Panc1 (cell line): ENCODE results near the gene FEV. TPM values are rescaled to one million over a fixed set of nuclear protein-coding genes. Genes with fewer than 3 reads are reported as not detected.

ENCODE experiments used
- ATAC-seq: fragments of 200-7000 bp; cut with Tn5 transposase; 2 replicates; pipeline ENCODE4 v1.9.1; 2020; ENCODE audit warnings: mild to moderate bottlenecking, moderate library complexity
- BruUV-seq: library from RNA; stranded (reverse); fragments of 400-500 nt; replicated peaks from 2 replicates; lab custom pipeline; 2021; lab: Mats Ljungman, UMichigan
- CTCF ChIA-PET: fragments of 300-600 bp; sonication (Branson Sonifier 250); formaldehyde crosslinking; loops from one replicate; lab custom pipeline; 2022; ENCODE audit warnings: antibody characterized with exemption; lab: Charles Lee
- POLR2A ChIA-PET: fragments of 300-600 bp; sonication (Branson Sonifier 250); formaldehyde crosslinking; loops from one replicate; lab custom pipeline; 2022; ENCODE audit warnings: antibody characterized with exemption; lab: Charles Lee
- DNase-seq: peaks from one replicate; pipeline ENCODE4 v3.0.0-alpha.2; 2010; ENCODE audit warnings: low read depth, low spot score
- H3K27ac ChIP-seq: 2 replicates; pipeline ENCODE4 v1.5.1; 2011; ENCODE audit warnings: mild to moderate bottlenecking, low read length, inconsistent platforms
- H3K27me3 ChIP-seq: fragments of 200-500 bp; sonication (Bioruptor generic); 2 replicates; pipeline ENCODE4 v1.6.0; 2014; ENCODE audit warnings: low read length, inconsistent platforms; ENCODE audit not compliant: control insufficient read depth, insufficient read depth
- H3K36me3 ChIP-seq: fragments of 200-500 bp; sonication (Bioruptor generic); 2 replicates; pipeline ENCODE4 v1.5.1; 2014; ENCODE audit warnings: inconsistent platforms, mild to moderate bottlenecking, low read length, moderate library complexity; ENCODE audit not compliant: control insufficient read depth, insufficient read depth
- H3K4me1 ChIP-seq: 2 replicates; pipeline ENCODE4 v1.5.1; 2011; ENCODE audit warnings: inconsistent platforms, mild to moderate bottlenecking, low read length, moderate library complexity; ENCODE audit not compliant: control insufficient read depth, insufficient read depth
- H3K4me3 ChIP-seq, 2 experiments: 2 replicates each; pipeline ENCODE4 v1.5.1; 2011 to 2012; ENCODE audit warnings: low read depth in 2 of 2, low read length in 2 of 2, mild to moderate bottlenecking in 2 of 2, inconsistent platforms in 1 of 2, moderate library complexity in 1 of 2
- H3K9me3 ChIP-seq: fragments of 200-500 bp; sonication (Bioruptor generic); 2 replicates; pipeline ENCODE4 v1.5.1; 2014; ENCODE audit warnings: low read depth, mild to moderate bottlenecking, inconsistent platforms, low read length, moderate library complexity; ENCODE audit not compliant: control insufficient read depth, insufficient read depth
- POLR2AphosphoS5 ChIP-seq: IDR thresholded peaks from 2 replicates; pipeline ENCODE4 v1.6.1; 2012; ENCODE audit warnings: mild to moderate bottlenecking, low read depth, low read length, moderate library complexity
- SIN3A ChIP-seq: IDR thresholded peaks from 2 replicates; pipeline ENCODE4 v1.6.1; 2012; ENCODE audit warnings: low read depth, mild to moderate bottlenecking, low read length, moderate library complexity, borderline replicate concordance; ENCODE audit not compliant: insufficient read depth
- TCF7L2 ChIP-seq: IDR thresholded peaks from 2 replicates; pipeline ENCODE4 v1.6.1; 2011; ENCODE audit warnings: mild to moderate bottlenecking, low read depth, low read length, inconsistent platforms
- in situ Hi-C: cut with HindIII; loops from 2 replicates; pipeline ENCODE4 v1.10.0; 2016; ENCODE audit warnings: low sequenced_read_pairs, low pct_unique_long_range_greater_than_20kb
- intact Hi-C: fragments of 100-400 bp; cut with micrococcal nuclease; formaldehyde crosslinking; loops from one replicate; pipeline ENCODE4 v1.10.0; 2022; ENCODE audit not compliant: unreplicated experiment
- total RNA-seq: library from RNA; stranded (reverse); gene quantifications from one replicate; pipeline ENCODE4 v1.2.1, GENCODE V29; 2021; ENCODE audit not compliant: unreplicated experiment
- TF ChIP-seq, protein P1 (sequence below), 2 experiments: IDR thresholded peaks; 2 replicates each; pipeline ENCODE4 v1.6.1; 2011 to 2012; ENCODE audit warnings: low read depth in 2 of 2, control low read depth in 1 of 2, low read length in 1 of 2, mild to moderate bottlenecking in 1 of 2, moderate library complexity in 1 of 2; ENCODE audit not compliant: insufficient read depth in 1 of 2
- TF ChIP-seq, protein P2 (sequence below): fragments of 450-650 bp; IDR thresholded peaks from 2 replicates; pipeline ENCODE4 v1.5.1; 2017; ENCODE audit warnings: mild to moderate bottlenecking

Gene FEV
- total RNA-seq, 1 experiment from 2014 or later = not detected

DNA sequence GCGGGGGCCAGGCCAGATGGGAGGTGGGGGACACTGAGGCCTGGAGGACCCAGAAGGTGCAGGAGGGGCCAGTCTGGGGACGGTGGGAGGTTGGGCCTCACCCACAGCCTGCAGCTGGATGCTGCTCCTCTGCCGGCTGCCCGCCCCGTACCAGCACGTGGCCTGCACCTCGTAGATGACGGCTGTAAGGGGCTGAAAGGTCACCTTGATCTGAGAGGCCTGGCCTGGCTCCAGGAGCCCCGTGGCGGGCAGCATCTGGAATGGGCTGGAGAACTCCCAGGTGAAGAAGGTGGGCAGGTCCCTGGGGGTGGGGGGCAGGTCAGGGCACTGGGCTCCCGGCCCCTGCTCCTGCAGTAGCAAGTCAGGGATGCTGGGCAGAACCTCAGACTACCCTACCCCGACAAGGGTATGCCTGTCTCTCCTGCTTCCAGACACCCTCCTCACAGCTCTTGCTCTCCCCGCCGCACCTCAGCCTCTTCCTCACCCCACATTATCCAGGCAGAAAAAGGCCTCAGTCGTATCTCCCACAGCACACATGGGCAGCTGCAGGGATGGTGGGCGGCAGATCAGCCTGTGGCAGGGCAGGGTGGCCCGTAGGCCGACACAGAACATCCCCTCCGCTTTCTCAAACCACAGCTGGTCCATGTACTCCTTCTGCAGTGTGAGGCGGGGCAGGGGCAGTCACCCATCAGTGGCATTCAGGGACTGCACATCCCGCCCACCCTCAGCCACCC, 46.2 kb upstream of the FEV start:
- H3K36me3 ChIP-seq = no peaks in the 10 kb centered on the region
- no TSS peak for BruUV-seq
- intact Hi-C loops = loop anchor here (2.0 kb wide), 1 partner anchor 32 kb away; no protein-coding TSS in a partner anchor
- in situ Hi-C loops = no loop called here
- no peaks in the 10 kb centered on the region for H3K4me1 ChIP-seq
- TF ChIP-seq POLR2AphosphoS5 (no peak), TCF7L2 (no peak), SIN3A (no peak)
- TF ChIP-seq, protein P1, sequence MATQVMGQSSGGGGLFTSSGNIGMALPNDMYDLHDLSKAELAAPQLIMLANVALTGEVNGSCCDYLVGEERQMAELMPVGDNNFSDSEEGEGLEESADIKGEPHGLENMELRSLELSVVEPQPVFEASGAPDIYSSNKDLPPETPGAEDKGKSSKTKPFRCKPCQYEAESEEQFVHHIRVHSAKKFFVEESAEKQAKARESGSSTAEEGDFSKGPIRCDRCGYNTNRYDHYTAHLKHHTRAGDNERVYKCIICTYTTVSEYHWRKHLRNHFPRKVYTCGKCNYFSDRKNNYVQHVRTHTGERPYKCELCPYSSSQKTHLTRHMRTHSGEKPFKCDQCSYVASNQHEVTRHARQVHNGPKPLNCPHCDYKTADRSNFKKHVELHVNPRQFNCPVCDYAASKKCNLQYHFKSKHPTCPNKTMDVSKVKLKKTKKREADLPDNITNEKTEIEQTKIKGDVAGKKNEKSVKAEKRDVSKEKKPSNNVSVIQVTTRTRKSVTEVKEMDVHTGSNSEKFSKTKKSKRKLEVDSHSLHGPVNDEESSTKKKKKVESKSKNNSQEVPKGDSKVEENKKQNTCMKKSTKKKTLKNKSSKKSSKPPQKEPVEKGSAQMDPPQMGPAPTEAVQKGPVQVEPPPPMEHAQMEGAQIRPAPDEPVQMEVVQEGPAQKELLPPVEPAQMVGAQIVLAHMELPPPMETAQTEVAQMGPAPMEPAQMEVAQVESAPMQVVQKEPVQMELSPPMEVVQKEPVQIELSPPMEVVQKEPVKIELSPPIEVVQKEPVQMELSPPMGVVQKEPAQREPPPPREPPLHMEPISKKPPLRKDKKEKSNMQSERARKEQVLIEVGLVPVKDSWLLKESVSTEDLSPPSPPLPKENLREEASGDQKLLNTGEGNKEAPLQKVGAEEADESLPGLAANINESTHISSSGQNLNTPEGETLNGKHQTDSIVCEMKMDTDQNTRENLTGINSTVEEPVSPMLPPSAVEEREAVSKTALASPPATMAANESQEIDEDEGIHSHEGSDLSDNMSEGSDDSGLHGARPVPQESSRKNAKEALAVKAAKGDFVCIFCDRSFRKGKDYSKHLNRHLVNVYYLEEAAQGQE (IDR thresholded peaks at IDR 0.05; ENCODE audit: insufficient read depth in 1 of 2, low read depth in 2 of 2, low read length in 1 of 2) = no peak
- TF ChIP-seq, protein P2, sequence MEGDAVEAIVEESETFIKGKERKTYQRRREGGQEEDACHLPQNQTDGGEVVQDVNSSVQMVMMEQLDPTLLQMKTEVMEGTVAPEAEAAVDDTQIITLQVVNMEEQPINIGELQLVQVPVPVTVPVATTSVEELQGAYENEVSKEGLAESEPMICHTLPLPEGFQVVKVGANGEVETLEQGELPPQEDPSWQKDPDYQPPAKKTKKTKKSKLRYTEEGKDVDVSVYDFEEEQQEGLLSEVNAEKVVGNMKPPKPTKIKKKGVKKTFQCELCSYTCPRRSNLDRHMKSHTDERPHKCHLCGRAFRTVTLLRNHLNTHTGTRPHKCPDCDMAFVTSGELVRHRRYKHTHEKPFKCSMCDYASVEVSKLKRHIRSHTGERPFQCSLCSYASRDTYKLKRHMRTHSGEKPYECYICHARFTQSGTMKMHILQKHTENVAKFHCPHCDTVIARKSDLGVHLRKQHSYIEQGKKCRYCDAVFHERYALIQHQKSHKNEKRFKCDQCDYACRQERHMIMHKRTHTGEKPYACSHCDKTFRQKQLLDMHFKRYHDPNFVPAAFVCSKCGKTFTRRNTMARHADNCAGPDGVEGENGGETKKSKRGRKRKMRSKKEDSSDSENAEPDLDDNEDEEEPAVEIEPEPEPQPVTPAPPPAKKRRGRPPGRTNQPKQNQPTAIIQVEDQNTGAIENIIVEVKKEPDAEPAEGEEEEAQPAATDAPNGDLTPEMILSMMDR = no peak
- ATAC-seq (no peak), DNase-seq (no peak)
- H3K4me3 ChIP-seq = no peak overlapping the region
- CTCF ChIA-PET = interaction anchor here (0.6 to 0.7 kb wide), 2 partner anchors 150 to 510 kb away, joined by 4 to 5 read pairs; partner anchors contain the start of gene WNT10A
- H3K9me3 ChIP-seq = no peaks in the 10 kb centered on the region
- H3K27ac ChIP-seq = no peak overlapping the region
- peaks cover 2% of the 10 kb centered on the region; the same call in 1 of the 2 replicates for H3K27me3 ChIP-seq
- POLR2A ChIA-PET = no interaction called here

DNA sequence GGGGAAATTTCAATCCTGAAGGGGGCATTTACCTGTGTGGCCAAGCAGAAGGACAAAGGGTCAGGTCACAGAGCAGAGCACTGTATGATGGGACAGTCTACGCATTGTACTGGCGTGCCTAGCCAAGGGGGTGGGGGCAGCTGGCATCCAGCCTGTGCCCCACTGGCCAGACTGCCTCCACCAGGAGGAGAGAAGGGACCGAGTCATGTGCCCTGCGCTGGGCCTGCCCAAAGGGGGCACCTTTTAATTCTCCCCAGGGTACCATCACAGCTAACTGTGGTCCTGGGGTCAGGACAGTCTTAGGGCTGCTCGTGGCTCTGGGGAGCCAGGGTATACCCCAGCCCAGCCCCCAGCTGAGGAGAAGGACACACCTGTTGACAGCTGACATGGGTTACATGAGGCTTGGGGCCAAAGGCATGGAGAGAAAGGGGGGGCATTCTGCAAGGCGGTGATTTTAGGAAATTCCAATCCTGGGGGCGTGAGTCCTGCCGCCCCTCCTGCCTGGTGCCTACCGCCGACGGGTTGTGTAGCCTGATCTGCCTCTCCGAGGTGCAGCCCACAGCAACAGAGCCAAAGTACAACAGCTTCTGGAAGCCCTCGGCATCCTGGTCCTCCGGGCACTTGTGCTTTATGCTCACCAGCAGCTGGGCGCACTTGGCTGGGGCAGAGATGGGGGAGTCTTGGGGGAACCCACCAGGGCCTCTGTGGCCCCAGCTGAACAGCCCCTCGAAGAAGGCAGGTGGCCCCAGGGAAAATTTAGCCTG, 45.4 kb upstream of the FEV start:
- in situ Hi-C loops = no loop called here
- POLR2A ChIA-PET = no interaction called here
- intact Hi-C loops = loop anchor here (2.0 kb wide), 1 partner anchor 32 kb away; no protein-coding TSS in a partner anchor

More for the DNA sequence above, 45.4 kb upstream of the FEV start:
- Histone ChIP-seq H3K9me3 (no peaks in the 10 kb centered on the region), H3K4me1 (no peaks in the 10 kb centered on the region), H3K27me3 (peaks cover 2% of the 10 kb centered on the region; the same call in 1 of the 2 replicates), H3K27ac (no peak overlapping the region), H3K4me3 (no peak overlapping the region), H3K36me3 (no peaks in the 10 kb centered on the region)
- no TSS peak for BruUV-seq
- CTCF ChIA-PET = interaction anchor here (0.5 to 1.5 kb wide), 25 partner anchors 9 to 181 kb away, joined by 3 to 21 read pairs (median 4); partner anchors contain the start of genes CFAP65 and IHH
- TF ChIP-seq POLR2AphosphoS5 (no peak), TCF7L2 (no peak), SIN3A (no peak)
- TF ChIP-seq, protein P1 (IDR thresholded peaks at IDR 0.05; ENCODE audit: insufficient read depth in 1 of 2, low read depth in 2 of 2, low read length in 1 of 2) = no peak
- TF ChIP-seq, protein P2 = no peak
- DNase-seq (no peak), ATAC-seq (no peak)
